Panc1 (cell line): ENCODE measurements around the gene MIOX. TPM values are rescaled to one million over a fixed set of nuclear protein-coding genes. Genes with fewer than 3 reads are reported as not detected.

ENCODE experiments used
- ATAC-seq: fragments of 200-7000 bp; cut with Tn5 transposase; 2 replicates; pipeline ENCODE4 v1.9.1; 2020; ENCODE audit warnings: mild to moderate bottlenecking, moderate library complexity
- BruUV-seq: library from RNA; stranded (reverse); fragments of 400-500 nt; replicated peaks from 2 replicates; lab custom pipeline; 2021; lab: Mats Ljungman, UMichigan
- CTCF ChIA-PET: fragments of 300-600 bp; sonication (Branson Sonifier 250); formaldehyde crosslinking; loops from one replicate; lab custom pipeline; 2022; ENCODE audit warnings: antibody characterized with exemption; lab: Charles Lee
- POLR2A ChIA-PET: fragments of 300-600 bp; sonication (Branson Sonifier 250); formaldehyde crosslinking; loops from one replicate; lab custom pipeline; 2022; ENCODE audit warnings: antibody characterized with exemption; lab: Charles Lee
- DNase-seq: peaks from one replicate; pipeline ENCODE4 v3.0.0-alpha.2; 2010; ENCODE audit warnings: low read depth, low spot score
- H3K27ac ChIP-seq: 2 replicates; pipeline ENCODE4 v1.5.1; 2011; ENCODE audit warnings: mild to moderate bottlenecking, low read length, inconsistent platforms
- H3K27me3 ChIP-seq: fragments of 200-500 bp; sonication (Bioruptor generic); 2 replicates; pipeline ENCODE4 v1.6.0; 2014; ENCODE audit warnings: low read length, inconsistent platforms; ENCODE audit not compliant: control insufficient read depth, insufficient read depth
- H3K36me3 ChIP-seq: fragments of 200-500 bp; sonication (Bioruptor generic); 2 replicates; pipeline ENCODE4 v1.5.1; 2014; ENCODE audit warnings: inconsistent platforms, mild to moderate bottlenecking, low read length, moderate library complexity; ENCODE audit not compliant: control insufficient read depth, insufficient read depth
- H3K4me1 ChIP-seq: 2 replicates; pipeline ENCODE4 v1.5.1; 2011; ENCODE audit warnings: inconsistent platforms, mild to moderate bottlenecking, low read length, moderate library complexity; ENCODE audit not compliant: control insufficient read depth, insufficient read depth
- H3K4me3 ChIP-seq, 2 experiments: 2 replicates each; pipeline ENCODE4 v1.5.1; 2011 to 2012; ENCODE audit warnings: low read depth in 2 of 2, low read length in 2 of 2, mild to moderate bottlenecking in 2 of 2, inconsistent platforms in 1 of 2, moderate library complexity in 1 of 2
- H3K9me3 ChIP-seq: fragments of 200-500 bp; sonication (Bioruptor generic); 2 replicates; pipeline ENCODE4 v1.5.1; 2014; ENCODE audit warnings: low read depth, mild to moderate bottlenecking, inconsistent platforms, low read length, moderate library complexity; ENCODE audit not compliant: control insufficient read depth, insufficient read depth
- POLR2AphosphoS5 ChIP-seq: IDR thresholded peaks from 2 replicates; pipeline ENCODE4 v1.6.1; 2012; ENCODE audit warnings: mild to moderate bottlenecking, low read depth, low read length, moderate library complexity
- SIN3A ChIP-seq: IDR thresholded peaks from 2 replicates; pipeline ENCODE4 v1.6.1; 2012; ENCODE audit warnings: low read depth, mild to moderate bottlenecking, low read length, moderate library complexity, borderline replicate concordance; ENCODE audit not compliant: insufficient read depth
- TCF7L2 ChIP-seq: IDR thresholded peaks from 2 replicates; pipeline ENCODE4 v1.6.1; 2011; ENCODE audit warnings: mild to moderate bottlenecking, low read depth, low read length, inconsistent platforms
- in situ Hi-C: cut with HindIII; loops from 2 replicates; pipeline ENCODE4 v1.10.0; 2016; ENCODE audit warnings: low sequenced_read_pairs, low pct_unique_long_range_greater_than_20kb
- intact Hi-C: fragments of 100-400 bp; cut with micrococcal nuclease; formaldehyde crosslinking; loops from one replicate; pipeline ENCODE4 v1.10.0; 2022; ENCODE audit not compliant: unreplicated experiment
- total RNA-seq: library from RNA; stranded (reverse); gene quantifications from one replicate; pipeline ENCODE4 v1.2.1, GENCODE V29; 2021; ENCODE audit not compliant: unreplicated experiment
- TF ChIP-seq, protein P1 (sequence below): fragments of 450-650 bp; IDR thresholded peaks from 2 replicates; pipeline ENCODE4 v1.5.1; 2017; ENCODE audit warnings: mild to moderate bottlenecking
- TF ChIP-seq, protein P2 (sequence below), 2 experiments: IDR thresholded peaks; 2 replicates each; pipeline ENCODE4 v1.6.1; 2011 to 2012; ENCODE audit warnings: low read depth in 2 of 2, control low read depth in 1 of 2, low read length in 1 of 2, mild to moderate bottlenecking in 1 of 2, moderate library complexity in 1 of 2; ENCODE audit not compliant: insufficient read depth in 1 of 2

Gene MIOX
- total RNA-seq, 1 experiment from 2014 or later: 0.23 TPM

DNA sequence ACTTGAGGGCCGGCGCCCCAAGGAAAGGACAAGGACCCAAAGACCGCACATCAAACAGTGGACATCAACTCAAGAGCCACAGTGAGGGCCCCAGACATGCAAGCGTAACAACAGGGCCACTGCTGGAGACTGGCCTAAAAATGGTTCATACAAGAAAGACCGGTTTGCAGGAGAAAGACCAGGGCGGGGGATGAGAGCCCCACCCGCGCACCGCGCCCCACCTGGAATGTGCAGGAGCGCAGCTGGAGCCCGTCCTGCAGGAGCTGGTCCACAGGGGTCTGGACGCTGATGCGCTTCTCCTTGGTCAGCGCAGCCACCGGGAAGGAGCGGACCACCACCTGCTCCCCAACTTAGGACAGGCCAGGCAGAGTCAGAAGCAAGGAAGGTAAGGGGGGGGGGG is 25.7 kb upstream of the MIOX start:
- Histone ChIP-seq H3K36me3 (peaks cover 5% of the 10 kb centered on the region; the same call in 1 of the 2 replicates), H3K4me3 (no peak overlapping the region), H3K9me3 (no peaks in the 10 kb centered on the region), H3K27ac (no peak overlapping the region), H3K4me1 (no peaks in the 10 kb centered on the region), H3K27me3 (no peaks in the 10 kb centered on the region)
- TF ChIP-seq SIN3A (no peak), POLR2AphosphoS5 (no peak), TCF7L2 (no peak)
- TF ChIP-seq, protein P1, sequence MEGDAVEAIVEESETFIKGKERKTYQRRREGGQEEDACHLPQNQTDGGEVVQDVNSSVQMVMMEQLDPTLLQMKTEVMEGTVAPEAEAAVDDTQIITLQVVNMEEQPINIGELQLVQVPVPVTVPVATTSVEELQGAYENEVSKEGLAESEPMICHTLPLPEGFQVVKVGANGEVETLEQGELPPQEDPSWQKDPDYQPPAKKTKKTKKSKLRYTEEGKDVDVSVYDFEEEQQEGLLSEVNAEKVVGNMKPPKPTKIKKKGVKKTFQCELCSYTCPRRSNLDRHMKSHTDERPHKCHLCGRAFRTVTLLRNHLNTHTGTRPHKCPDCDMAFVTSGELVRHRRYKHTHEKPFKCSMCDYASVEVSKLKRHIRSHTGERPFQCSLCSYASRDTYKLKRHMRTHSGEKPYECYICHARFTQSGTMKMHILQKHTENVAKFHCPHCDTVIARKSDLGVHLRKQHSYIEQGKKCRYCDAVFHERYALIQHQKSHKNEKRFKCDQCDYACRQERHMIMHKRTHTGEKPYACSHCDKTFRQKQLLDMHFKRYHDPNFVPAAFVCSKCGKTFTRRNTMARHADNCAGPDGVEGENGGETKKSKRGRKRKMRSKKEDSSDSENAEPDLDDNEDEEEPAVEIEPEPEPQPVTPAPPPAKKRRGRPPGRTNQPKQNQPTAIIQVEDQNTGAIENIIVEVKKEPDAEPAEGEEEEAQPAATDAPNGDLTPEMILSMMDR: no peak
- TF ChIP-seq, protein P2, sequence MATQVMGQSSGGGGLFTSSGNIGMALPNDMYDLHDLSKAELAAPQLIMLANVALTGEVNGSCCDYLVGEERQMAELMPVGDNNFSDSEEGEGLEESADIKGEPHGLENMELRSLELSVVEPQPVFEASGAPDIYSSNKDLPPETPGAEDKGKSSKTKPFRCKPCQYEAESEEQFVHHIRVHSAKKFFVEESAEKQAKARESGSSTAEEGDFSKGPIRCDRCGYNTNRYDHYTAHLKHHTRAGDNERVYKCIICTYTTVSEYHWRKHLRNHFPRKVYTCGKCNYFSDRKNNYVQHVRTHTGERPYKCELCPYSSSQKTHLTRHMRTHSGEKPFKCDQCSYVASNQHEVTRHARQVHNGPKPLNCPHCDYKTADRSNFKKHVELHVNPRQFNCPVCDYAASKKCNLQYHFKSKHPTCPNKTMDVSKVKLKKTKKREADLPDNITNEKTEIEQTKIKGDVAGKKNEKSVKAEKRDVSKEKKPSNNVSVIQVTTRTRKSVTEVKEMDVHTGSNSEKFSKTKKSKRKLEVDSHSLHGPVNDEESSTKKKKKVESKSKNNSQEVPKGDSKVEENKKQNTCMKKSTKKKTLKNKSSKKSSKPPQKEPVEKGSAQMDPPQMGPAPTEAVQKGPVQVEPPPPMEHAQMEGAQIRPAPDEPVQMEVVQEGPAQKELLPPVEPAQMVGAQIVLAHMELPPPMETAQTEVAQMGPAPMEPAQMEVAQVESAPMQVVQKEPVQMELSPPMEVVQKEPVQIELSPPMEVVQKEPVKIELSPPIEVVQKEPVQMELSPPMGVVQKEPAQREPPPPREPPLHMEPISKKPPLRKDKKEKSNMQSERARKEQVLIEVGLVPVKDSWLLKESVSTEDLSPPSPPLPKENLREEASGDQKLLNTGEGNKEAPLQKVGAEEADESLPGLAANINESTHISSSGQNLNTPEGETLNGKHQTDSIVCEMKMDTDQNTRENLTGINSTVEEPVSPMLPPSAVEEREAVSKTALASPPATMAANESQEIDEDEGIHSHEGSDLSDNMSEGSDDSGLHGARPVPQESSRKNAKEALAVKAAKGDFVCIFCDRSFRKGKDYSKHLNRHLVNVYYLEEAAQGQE (IDR thresholded peaks at IDR 0.05; ENCODE audit: insufficient read depth in 1 of 2, low read depth in 2 of 2, low read length in 1 of 2): no peak
- in situ Hi-C loops (no loop called here), intact Hi-C loops (no loop called here)
- no TSS peak for BruUV-seq
- ATAC-seq (no peak), DNase-seq (no peak)
- ChIA-PET CTCF (no interaction called here), POLR2A (no interaction called here)

DNA sequence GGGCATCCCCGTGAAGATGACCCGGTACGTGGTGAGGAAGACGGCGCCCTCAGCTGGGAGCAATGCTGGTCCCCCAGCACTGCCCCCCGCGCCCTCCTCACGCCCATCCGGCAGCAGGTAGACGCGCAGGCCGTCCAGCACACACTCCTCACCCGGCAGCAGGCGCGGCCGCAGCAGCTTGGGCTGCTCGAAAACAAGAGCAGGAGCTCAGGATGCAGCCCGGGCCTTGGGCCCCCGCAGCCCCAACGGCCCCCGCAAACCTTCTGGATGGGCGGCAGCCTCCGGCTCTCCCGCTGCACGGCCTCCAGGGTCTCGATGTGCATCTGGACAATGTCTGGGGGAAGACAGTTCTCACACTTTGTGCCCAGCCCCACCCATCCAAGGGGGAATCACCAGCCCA is 25.1 kb upstream of the MIOX start:
- no peaks in the 10 kb centered on the region for H3K27me3 ChIP-seq
- no peak for TF ChIP-seq SIN3A
- TF ChIP-seq TCF7L2: no peak
- TF ChIP-seq POLR2AphosphoS5: no peak
- TF ChIP-seq, protein P1: no peak
- TF ChIP-seq, protein P2 (IDR thresholded peaks at IDR 0.05; ENCODE audit: insufficient read depth in 1 of 2, low read depth in 2 of 2, low read length in 1 of 2): no peak
- H3K9me3 ChIP-seq: no peaks in the 10 kb centered on the region
- intact Hi-C loops (no loop called here), in situ Hi-C loops (no loop called here)
- POLR2A ChIA-PET: no interaction called here
- no peak overlapping the region for H3K27ac ChIP-seq
- peaks cover 5% of the 10 kb centered on the region; the same call in 1 of the 2 replicates for H3K36me3 ChIP-seq
- ATAC-seq (no peak), DNase-seq (no peak)
- CTCF ChIA-PET: no interaction called here
- no TSS peak for BruUV-seq
- no peak overlapping the region for H3K4me3 ChIP-seq
- H3K4me1 ChIP-seq: no peaks in the 10 kb centered on the region
